Thyroid gland (tissue), 4 donors: ENCODE measurements around the gene DPP10. TPM values are rescaled to one million over a fixed set of nuclear protein-coding genes. Genes with fewer than 3 reads are reported as not detected.

Experiments
- DNase-seq, 2 donors: peaks; one replicate each; pipeline ENCODE4 v3.0.0-alpha.2; 2019
- H3K27ac ChIP-seq, 3 donors: fragments of 200-600 bp; sonication (generic); 1 replicate in 2 of 3; 2 replicates in 1 of 3; pipeline ENCODE4 v1.5.1; 2016 to 2019; ENCODE audit warnings: mild to moderate bottlenecking in 1 of 3, moderate library complexity in 1 of 3
- H3K27me3 ChIP-seq: fragments of 200-600 bp; sonication (generic); one replicate; pipeline ENCODE4 v1.5.1; 2019
- H3K36me3 ChIP-seq, 2 donors: fragments of 200-600 bp; sonication (generic); one replicate each; pipeline ENCODE4 v1.5.1; 2016 to 2019
- H3K4me1 ChIP-seq, 2 donors: fragments of 200-600 bp; sonication (generic); one replicate each; pipeline ENCODE4 v1.5.1; 2017 to 2019
- H3K4me3 ChIP-seq, 3 donors: fragments of 200-600 bp; sonication (generic); replicated peaks in 1 of 3; 1 replicate in 2 of 3; 2 replicates in 1 of 3; pipeline ENCODE4 v1.5.1; 2016; ENCODE audit warnings: mild to moderate bottlenecking in 1 of 3
- H3K9me3 ChIP-seq: fragments of 200-600 bp; sonication (generic); one replicate; pipeline ENCODE4 v1.5.1; 2017
- POLR2A ChIP-seq, 2 donors: fragments of 450-650 bp; IDR thresholded peaks; one replicate each; pipeline ENCODE4 v1.6.1; 2017; ENCODE audit warnings: antibody characterized with exemption in 2 of 2, mild to moderate bottlenecking in 2 of 2, moderate library complexity in 1 of 2
- WGBS, 2 donors: methylation state at CpG; one replicate each; pipeline ENCODE4 v1.1.5; 2017; 5-methylcytosine and 5-hydroxymethylcytosine counted together
- intact Hi-C: fragments of 100-400 bp; cut with DNase I; formaldehyde crosslinking; loops from one replicate; pipeline ENCODE4 v1.15.1; 2023
- total RNA-seq, 4 donors: library from RNA; depleted of rRNA; stranded (reverse); fragments of >200 nt; gene quantifications; one replicate each; pipeline ENCODE4 v1.2.3, GENCODE V29; 2016
- TF ChIP-seq, protein P1 (sequence below), 6 experiments: fragments of 200-600 bp in 3 of 6; fragments of 450-650 bp in 3 of 6; sonication (generic) in 3 of 6; IDR thresholded peaks; one replicate each; pipeline ENCODE4 v1.5.1; 2016 to 2019; ENCODE audit warnings: antibody characterized with exemption in 6 of 6, mild to moderate bottlenecking in 2 of 6, inconsistent platforms in 1 of 6, moderate library complexity in 1 of 6

DPP10 gene
- total RNA-seq, 4 donors from 2014 or later, result 0.63 to 1.3 TPM; not detected in 2

DNA sequence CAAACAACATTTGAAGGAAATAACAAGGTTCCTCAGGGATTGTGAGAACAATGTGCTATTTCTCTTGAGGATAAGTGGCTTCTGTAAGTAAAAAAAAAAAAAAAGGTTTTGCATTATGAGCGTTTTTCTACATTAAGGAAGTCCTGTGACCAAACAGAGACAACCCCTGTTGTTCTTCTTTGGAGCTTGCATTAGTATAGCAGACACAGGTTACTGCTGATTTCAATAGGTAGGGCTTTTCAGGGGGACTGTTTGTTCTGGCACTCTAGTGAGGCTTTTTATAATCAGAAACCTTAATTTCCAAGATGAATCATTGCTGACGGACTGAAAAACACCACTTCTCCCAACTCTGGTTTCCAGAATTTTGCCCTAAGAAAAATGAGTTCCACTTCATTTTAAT lies 8.2 kb downstream of the DPP10 start:
- WGBS, 2 donors, result 33 to 47% methylated on average over 2 of the region's 2 CpGs

DNA sequence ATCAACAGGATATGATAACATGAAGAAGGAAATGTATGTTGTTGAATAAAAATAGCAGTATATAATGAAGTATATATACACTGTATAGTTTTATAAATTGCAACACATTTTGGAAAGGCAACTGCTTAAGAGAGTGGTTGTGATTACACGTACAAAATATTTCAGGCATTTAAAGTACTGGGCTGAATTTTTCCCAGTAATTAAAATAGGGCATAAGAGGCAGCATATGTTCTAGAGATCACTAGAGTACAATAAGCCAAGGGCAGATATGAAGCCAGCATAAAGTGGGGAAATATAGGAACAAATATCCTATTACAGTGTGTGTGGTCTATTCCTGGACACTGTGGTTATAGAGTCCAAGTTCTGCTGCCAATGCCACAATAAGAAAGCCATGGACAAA lies 14.1 kb downstream of the DPP10 start:
- DNase-seq, result no peak
- Histone ChIP-seq H3K4me1 (no peaks in the 10 kb centered on the region), H3K27me3 (no peaks in the 10 kb centered on the region), H3K4me3 (no peak overlapping the region), H3K9me3 (no peaks in the 10 kb centered on the region), H3K27ac (no peak overlapping the region), H3K36me3 (no peaks in the 10 kb centered on the region)
- TF ChIP-seq, protein P1, sequence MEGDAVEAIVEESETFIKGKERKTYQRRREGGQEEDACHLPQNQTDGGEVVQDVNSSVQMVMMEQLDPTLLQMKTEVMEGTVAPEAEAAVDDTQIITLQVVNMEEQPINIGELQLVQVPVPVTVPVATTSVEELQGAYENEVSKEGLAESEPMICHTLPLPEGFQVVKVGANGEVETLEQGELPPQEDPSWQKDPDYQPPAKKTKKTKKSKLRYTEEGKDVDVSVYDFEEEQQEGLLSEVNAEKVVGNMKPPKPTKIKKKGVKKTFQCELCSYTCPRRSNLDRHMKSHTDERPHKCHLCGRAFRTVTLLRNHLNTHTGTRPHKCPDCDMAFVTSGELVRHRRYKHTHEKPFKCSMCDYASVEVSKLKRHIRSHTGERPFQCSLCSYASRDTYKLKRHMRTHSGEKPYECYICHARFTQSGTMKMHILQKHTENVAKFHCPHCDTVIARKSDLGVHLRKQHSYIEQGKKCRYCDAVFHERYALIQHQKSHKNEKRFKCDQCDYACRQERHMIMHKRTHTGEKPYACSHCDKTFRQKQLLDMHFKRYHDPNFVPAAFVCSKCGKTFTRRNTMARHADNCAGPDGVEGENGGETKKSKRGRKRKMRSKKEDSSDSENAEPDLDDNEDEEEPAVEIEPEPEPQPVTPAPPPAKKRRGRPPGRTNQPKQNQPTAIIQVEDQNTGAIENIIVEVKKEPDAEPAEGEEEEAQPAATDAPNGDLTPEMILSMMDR (IDR thresholded peaks at IDR 0.05), result no peak
- no peak for TF ChIP-seq POLR2A (IDR thresholded peaks at IDR 0.05)
- 66 to 71% methylated on average over 1 of the region's 1 CpG for WGBS, 2 donors
- intact Hi-C loops, result no loop called here

More for the DNA sequence above, 8.2 kb downstream of the DPP10 start:
- H3K36me3 ChIP-seq, result no peaks in the 10 kb centered on the region
- H3K27ac ChIP-seq, result no peak overlapping the region
- intact Hi-C loops, result no loop called here
- TF ChIP-seq POLR2A (IDR thresholded peaks at IDR 0.05), result no peak
- TF ChIP-seq, protein P1 (IDR thresholded peaks at IDR 0.05), result no peak
- H3K27me3 ChIP-seq, result no peaks in the 10 kb centered on the region
- H3K9me3 ChIP-seq, result no peaks in the 10 kb centered on the region
- no peak overlapping the region for H3K4me3 ChIP-seq
- no peaks in the 10 kb centered on the region for H3K4me1 ChIP-seq
- DNase-seq, result no peak

GRCh38 chr2:114457956-114458355 lies 15.5 kb downstream of the DPP10 start:
- WGBS, 2 donors, result 93 to 95% methylated on average over 2 of the region's 2 CpGs

GRCh38 chr2:114461116-114461515 lies 18.7 kb downstream of the DPP10 start:
- intact Hi-C loops, result no loop called here
- H3K4me3 ChIP-seq, result no peak overlapping the region
- no peak for DNase-seq
- no peak for TF ChIP-seq POLR2A (IDR thresholded peaks at IDR 0.05)
- TF ChIP-seq, protein P1 (IDR thresholded peaks at IDR 0.05), result no peak
- H3K36me3 ChIP-seq, result no peaks in the 10 kb centered on the region
- no peak overlapping the region for H3K27ac ChIP-seq
- H3K4me1 ChIP-seq, result no peaks in the 10 kb centered on the region
- no peaks in the 10 kb centered on the region for H3K27me3 ChIP-seq
- H3K9me3 ChIP-seq, result no peaks in the 10 kb centered on the region
- WGBS, 2 donors, result 88 to 90% methylated on average over 3 of the region's 3 CpGs

More at GRCh38 chr2:114457956-114458355, 15.5 kb downstream of the DPP10 start:
- no peaks in the 10 kb centered on the region for H3K27me3 ChIP-seq
- no peak overlapping the region for H3K27ac ChIP-seq
- no peaks in the 10 kb centered on the region for H3K9me3 ChIP-seq
- intact Hi-C loops, result no loop called here
- no peak for TF ChIP-seq POLR2A (IDR thresholded peaks at IDR 0.05)
- TF ChIP-seq, protein P1 (IDR thresholded peaks at IDR 0.05), result no peak
- H3K36me3 ChIP-seq, result no peaks in the 10 kb centered on the region
- H3K4me3 ChIP-seq, result no peak overlapping the region
- no peak for DNase-seq
- H3K4me1 ChIP-seq, result no peaks in the 10 kb centered on the region

DNA sequence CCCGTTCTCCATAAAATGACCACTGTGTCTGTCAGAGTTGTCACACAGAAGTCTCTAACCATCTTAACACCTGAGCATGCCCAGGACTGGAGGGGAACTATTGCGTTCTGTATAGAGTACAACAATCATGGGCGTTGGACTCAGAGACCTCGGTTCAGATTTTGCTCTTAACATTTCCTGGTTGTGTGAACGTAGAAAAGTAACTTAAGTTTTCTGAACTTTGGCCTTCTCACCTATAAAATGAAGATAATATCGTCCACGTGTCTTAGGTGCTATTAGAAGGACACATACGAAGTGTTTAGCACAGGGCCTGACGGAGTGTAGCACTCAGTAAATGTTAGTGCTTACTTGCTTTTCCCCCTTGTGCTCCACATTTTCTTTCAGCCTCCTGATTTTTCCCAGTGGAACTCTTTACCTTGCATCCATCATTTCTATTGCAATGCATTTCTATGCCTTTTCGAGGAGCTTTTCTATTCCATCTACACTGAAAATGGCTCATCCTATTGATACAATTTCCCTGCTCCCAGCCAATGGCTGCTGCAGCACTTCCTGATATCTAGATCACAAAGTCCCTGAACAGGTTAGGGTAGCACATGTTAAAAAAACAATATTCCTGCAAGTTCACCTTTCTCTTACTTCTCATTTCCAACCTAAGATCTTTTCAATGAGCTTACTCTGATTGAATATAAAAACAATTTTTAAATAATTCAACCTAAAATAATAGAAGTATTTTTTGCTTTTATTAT lies 22.7 kb downstream of the DPP10 start:
- WGBS, 2 donors, result 92 to 94% methylated on average over 10 of the region's 10 CpGs
- Histone ChIP-seq H3K4me3 (no peak overlapping the region), H3K9me3 (no peaks in the 10 kb centered on the region), H3K4me1 (no peaks in the 10 kb centered on the region), H3K27ac (no peak overlapping the region), H3K36me3 (no peaks in the 10 kb centered on the region), H3K27me3 (no peaks in the 10 kb centered on the region)
- no peak for DNase-seq
- TF ChIP-seq, protein P1 (IDR thresholded peaks at IDR 0.05), result no peak
- TF ChIP-seq POLR2A (IDR thresholded peaks at IDR 0.05), result no peak
- intact Hi-C loops, result no loop called here
